ENCODE measurements around the gene F8A1. TPM values are rescaled to one million over a fixed set of nuclear protein-coding genes. Genes with fewer than 3 reads are reported as not detected.

The F8A1 gene
- 3.9 TPM for total RNA-seq

DNA sequence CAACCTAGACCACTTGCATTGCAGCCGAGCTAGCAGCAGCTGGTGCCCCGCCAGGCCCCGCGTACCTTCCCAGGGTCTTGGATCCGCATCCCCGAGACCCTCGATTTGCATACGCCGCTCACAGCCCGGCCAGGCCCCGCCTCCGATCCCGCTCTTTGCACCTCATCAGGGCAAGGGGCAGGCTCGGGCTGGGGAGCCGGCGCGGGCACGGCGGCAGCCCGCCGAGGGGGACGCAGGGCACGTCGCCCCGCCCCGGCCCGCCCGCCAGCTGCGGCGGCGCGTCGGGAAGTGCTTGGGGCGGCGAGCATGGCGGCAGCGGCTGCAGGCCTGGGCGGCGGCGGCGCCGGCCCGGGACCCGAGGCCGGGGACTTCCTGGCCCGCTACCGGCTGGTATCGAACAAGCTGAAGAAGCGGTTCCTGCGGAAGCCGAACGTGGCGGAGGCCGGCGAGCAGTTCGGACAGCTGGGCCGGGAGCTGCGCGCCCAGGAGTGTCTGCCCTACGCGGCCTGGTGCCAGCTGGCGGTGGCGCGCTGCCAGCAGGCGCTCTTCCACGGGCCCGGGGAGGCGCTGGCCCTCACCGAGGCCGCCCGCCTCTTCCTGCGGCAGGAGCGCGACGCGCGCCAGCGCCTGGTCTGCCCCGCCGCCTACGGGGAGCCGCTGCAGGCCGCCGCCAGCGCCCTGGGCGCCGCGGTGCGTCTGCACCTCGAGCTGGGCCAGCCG lies at the start of gene F8A1:
Gene F8A1, plus strand, starts transcription at position 287 of the 720 bp plus-strand sequence. Its CDS starts 20 bp downstream, at position 307.

Small RNA genes within 50 kb of the gene (small RNA-seq; reads per million reads assigned to genes)
- gene MIR1184-1 = not detected

Other genes starting within 250 kb of the F8A1 start
- gene CTAG2, start 232.8 kb upstream of the F8A1 start, total RNA-seq = not detected
- 1.4 TPM for gene GAB3, start 135.3 kb upstream of the F8A1 start, total RNA-seq
- gene DKC1, start 123.5 kb upstream of the F8A1 start, total RNA-seq = 27.0 TPM
- 26.1 TPM for gene MPP1, start 80.9 kb upstream of the F8A1 start, total RNA-seq
- gene SMIM9, start 51.7 kb upstream of the F8A1 start, total RNA-seq = not detected
- gene F8, start 136.4 kb downstream of the F8A1 start, total RNA-seq = 6.7 TPM
- 29.8 TPM for gene FUNDC2, start 140.5 kb downstream of the F8A1 start, total RNA-seq
- 6.7 TPM for gene CMC4, start 184.8 kb downstream of the F8A1 start, total RNA-seq
- gene MTCP1, start 184.8 kb downstream of the F8A1 start, total RNA-seq = 10.4 TPM
- gene BRCC3, start 185.2 kb downstream of the F8A1 start, total RNA-seq = 21.9 TPM

Data from diencephalon (tissue), 1 donor.